Measurements from ENCODE around the gene ABCG1.
"Not testable (repeated sequence)": the region's sequence is repeated elsewhere in the genome, so short reads cannot be mapped to it uniquely, and the experiment has no call there.

The ABCG1 gene

DNA sequence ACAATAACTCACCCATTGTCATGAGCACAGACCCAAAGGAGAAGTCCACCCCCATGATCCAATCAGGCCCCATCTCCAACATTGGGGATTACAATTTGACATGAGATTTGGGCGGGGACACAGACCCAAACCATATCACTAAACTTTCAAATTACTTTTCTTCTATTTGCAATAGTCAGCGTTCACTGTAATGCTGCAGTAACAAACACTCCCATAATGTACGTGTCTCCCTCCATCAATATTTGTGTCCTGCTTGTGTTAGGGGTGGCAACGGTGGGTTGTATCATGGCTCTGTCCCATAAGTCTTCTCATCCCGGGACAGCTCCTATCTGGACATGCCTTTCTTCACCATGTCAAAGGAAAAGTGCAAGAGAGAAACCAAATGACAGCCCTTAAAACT, 70.0 kb downstream of the ABCG1 start:
- in situ Hi-C loops (cut with MboI; ENCODE audit: low sequenced_read_pairs): no loop called here

DNA sequence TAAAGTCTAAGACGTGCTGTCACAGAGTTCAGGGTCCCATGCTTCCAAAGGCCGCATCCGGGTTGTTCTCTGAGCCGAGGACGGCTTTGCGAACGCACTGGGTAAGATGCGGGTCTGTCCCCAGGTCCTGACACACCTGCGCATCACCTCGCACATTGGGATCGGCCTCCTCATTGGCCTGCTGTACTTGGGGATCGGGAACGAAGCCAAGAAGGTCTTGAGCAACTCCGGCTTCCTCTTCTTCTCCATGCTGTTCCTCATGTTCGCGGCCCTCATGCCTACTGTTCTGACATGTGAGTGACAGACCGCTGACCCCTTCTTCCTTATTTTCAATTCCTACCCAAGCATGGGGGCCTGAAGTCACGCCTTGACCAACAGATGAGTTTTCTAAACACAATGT, 71.0 kb downstream of the ABCG1 start:
- in situ Hi-C loops (cut with MboI; ENCODE audit: low sequenced_read_pairs): no loop called here

DNA sequence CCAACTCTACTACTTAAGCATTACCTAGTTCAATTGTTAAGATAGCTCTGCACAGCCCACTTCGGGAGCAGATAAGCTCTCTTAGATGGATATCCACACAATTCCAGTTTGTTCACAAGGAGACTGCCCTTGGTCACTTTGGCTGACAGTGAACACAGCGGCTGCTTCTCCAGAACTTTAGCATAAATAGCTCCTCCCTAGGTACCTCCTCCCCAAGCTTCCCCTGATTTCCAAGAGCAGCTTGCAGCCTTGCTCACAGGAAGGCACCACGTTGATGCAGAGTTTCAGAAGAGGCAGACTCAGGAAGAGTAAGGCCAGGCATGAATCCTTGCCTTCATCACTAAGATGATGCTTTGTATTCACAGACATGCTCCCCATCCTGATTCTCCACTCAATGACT, 71.6 kb downstream of the ABCG1 start:
- in situ Hi-C loops (cut with MboI; ENCODE audit: low sequenced_read_pairs): no loop called here

DNA sequence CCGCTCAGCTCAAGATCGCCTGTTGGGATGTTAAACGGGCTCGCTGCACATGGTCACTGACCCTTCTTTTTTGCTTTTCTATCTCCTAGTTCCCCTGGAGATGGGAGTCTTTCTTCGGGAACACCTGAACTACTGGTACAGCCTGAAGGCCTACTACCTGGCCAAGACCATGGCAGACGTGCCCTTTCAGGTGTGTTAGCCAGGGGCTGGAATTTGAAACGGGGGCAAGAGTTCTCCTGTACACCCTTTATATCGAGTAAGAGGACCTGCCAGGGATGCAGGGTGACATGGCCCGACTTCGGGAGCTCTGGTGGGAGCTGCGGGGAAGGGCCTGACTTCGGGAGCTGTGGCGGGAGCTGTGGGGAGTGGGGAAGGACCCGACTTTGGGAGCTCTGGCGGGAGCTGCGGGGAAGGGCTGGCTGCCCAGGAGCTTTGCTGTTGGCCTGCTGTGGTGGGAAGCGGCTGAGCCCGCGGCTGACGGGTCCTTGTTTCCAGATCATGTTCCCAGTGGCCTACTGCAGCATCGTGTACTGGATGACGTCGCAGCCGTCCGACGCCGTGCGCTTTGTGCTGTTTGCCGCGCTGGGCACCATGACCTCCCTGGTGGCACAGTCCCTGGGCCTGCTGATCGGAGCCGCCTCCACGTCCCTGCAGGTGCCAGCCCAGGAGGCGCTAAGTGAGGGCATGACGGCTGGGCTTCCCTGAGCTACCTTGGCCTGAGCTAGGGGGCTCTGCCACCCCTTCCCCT, 72.2 kb downstream of the ABCG1 start:
- in situ Hi-C loops (cut with MboI; ENCODE audit: low sequenced_read_pairs): no loop called here

DNA sequence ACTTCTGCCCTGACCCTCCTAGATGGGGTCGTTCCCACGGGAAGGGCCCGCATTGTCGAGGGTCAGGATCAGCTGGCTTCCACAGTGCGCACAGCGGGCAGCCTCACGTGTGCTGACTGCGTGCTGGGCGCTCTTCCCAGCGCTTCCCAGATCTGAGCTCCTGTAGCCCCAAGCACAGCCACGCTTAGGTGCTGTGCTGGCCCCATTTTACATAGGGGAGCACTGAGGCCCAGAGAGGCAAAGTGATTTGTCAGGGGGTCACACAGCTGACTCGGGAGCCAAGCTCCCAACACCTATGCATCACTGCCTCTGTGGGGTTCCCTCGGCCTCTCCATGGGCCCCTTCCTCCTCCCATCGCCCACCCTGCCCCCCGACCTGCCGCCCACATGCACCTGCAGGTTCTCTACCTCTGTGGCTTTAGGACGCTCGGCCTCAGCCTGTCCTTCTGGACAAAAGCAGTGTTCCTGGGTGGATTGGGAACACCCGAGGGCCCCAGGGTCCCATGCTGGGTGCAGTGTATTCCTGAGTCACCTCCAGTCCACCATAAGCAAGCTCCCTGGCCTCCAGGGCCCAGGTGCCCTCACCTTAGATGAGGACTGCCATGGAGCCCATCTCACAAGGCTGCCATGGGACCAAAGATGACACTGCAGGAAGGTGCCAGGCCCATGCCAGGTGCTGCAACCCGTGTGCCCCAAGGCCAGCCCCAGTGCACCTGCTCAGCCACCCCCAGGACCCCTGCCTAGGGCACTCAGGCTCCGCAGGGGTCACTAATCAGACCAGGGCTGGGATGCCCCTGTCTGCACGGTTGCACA, 73.0 kb downstream of the ABCG1 start:
- in situ Hi-C loops (cut with MboI; ENCODE audit: low sequenced_read_pairs): no loop called here

DNA sequence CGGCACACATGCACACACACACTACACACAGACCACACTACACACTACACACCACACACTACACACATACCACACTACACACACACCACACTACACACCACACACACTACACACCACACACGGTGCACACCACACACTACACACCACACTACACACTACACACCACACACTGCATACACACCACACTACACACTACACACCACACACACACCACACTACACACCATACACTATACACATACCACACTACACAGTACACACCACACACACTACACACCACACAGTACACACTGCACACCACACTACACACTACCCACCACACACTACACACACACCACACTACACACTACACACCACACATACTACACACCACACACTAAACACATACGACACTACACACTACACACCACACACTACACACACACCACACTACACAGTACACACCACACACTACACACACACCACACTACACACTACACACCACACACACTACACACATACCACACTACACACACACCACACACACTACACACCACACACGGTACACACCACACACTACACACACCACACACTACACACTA, 73.7 kb downstream of the ABCG1 start:
- in situ Hi-C loops (cut with MboI; ENCODE audit: low sequenced_read_pairs): not testable (repeated sequence)

DNA sequence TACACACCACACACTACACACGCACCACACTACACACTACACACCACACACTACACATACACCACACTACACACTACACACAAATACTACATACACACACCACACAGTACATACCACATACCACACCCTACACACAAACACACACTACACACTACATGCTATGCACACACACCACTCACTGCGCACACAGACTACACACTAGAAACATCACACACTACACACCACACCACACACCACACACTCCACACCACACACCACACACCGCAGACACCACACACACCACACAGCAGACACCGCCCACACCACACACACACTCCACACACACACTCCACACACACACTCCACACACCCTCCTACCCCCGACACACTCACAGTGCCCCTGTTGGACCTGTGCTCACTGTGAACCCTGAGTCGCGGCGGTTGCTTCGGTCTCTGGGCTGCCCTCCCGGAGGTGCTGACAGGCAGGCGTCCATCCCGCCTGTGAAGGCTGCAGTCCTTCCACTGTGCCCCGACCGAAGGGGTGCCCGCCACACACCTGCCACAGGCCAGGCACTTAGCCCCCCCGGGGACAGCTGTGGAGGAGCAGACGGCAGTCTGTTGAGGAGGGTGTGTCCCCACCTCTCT, 74.8 kb downstream of the ABCG1 start:
- in situ Hi-C loops (cut with MboI; ENCODE audit: low sequenced_read_pairs): no loop called here

DNA sequence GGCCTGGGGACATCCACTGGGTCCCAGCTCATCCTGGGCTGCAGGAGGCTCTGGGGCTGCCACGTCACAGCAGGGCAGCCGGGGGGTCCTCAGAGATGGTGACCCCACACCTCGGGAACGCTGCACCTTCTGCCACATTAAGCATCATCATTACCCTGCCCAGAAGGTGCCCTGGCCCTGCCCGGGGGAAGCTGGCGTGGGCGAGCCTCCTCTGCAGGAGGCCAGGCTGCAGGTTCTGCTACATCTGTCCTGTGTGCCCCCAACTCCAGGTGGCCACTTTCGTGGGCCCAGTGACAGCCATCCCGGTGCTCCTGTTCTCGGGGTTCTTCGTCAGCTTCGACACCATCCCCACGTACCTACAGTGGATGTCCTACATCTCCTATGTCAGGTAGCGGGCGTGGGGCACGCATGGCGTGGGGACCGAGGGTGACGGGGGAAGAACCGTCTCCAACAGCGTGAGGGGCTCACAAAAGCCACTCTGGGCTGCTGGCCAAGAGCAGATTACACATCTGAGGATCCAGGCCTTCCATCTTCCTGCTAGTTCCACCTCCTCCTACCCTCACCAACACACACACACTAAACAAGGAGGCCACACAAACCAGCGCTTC, 75.4 kb downstream of the ABCG1 start:
- in situ Hi-C loops (cut with MboI; ENCODE audit: low sequenced_read_pairs): no loop called here

DNA sequence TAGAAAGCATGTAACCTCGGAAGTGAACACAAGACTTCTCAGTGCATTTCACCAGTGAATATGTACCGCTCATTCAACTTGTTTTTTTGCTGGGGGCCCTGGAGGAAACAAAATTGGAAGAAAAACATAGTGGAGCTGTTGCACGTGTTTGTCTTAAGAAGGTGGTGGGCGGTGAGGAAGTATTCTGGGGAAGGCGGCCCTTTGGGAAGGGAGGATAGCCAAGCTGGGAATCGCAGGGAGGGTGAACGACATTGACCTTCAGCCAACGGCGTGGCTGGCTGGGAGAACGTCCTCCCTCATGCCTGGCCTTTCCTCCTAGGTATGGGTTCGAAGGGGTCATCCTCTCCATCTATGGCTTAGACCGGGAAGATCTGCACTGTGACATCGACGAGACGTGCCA, 76.9 kb downstream of the ABCG1 start:
- in situ Hi-C loops (cut with MboI; ENCODE audit: low sequenced_read_pairs): no loop called here

DNA sequence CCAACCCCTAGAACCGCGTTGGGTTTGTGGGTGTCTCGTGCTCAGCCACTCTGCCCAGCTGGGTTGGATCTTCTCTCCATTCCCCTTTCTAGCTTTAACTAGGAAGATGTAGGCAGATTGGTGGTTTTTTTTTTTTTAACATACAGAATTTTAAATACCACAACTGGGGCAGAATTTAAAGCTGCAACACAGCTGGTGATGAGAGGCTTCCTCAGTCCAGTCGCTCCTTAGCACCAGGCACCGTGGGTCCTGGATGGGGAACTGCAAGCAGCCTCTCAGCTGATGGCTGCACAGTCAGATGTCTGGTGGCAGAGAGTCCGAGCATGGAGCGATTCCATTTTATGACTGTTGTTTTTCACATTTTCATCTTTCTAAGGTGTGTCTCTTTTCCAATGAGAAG, 77.6 kb downstream of the ABCG1 start:
- in situ Hi-C loops (cut with MboI; ENCODE audit: low sequenced_read_pairs): no loop called here

DNA sequence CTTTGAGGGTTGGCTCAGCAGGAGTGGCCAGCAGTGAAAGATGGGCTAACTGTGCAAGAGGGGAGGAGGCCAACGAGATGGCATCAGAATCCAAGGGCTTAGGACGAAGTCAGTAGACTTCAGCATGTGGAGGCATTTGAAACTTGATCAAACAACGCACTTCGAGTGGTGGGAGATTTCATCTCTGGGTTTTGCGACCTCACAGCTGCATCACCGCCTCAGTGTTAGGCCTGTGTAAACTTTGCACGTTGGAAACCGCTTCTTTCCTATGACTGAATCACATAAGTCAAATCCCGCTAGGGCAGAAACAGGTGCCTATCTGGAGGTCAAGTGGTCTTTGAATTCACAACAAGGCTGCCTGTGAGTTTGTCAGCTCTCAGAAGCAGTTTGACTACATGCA, 78.4 kb downstream of the ABCG1 start:
- in situ Hi-C loops (cut with MboI; ENCODE audit: low sequenced_read_pairs): no loop called here

DNA sequence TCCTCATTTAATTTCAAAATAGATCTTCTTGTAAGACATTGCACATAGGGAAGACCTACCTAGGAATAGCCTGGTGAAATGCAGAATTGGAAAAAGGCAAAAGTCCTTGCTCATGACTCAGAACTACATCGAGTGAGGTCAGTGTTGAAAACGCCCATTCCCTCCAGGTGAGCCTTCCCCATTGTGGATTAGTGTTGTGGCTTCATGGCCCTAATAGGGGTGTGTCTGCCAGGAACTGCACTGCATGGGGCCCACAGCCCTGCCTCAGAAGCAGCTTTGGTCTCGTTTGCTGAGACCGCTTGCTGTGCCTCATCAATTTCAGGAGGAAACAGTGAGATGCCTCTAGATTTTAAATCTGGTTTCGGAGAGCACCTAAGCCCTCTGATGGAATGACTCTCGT, 79.3 kb downstream of the ABCG1 start:
- in situ Hi-C loops (cut with MboI; ENCODE audit: low sequenced_read_pairs): no loop called here

DNA sequence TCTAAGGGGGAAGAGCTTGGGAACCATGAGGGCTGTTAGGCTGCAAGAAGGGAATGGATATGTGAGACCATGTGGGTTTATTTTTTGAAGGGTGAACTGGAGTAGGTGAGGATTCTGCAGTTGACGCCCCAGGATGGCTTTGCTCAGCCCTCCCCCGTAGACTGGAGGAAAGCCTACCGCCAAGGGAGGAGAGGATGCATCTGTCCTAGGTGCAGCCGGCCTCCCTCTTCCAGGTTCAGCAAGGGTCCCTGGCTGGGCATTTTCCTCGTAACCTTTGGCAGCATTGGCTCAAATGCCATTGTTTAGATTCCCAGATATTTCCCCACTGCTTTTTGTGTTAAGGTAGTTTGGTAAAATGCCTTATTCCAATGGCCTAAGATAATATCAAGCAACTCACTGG, 79.7 kb downstream of the ABCG1 start:
- in situ Hi-C loops (cut with MboI; ENCODE audit: low sequenced_read_pairs): no loop called here

DNA sequence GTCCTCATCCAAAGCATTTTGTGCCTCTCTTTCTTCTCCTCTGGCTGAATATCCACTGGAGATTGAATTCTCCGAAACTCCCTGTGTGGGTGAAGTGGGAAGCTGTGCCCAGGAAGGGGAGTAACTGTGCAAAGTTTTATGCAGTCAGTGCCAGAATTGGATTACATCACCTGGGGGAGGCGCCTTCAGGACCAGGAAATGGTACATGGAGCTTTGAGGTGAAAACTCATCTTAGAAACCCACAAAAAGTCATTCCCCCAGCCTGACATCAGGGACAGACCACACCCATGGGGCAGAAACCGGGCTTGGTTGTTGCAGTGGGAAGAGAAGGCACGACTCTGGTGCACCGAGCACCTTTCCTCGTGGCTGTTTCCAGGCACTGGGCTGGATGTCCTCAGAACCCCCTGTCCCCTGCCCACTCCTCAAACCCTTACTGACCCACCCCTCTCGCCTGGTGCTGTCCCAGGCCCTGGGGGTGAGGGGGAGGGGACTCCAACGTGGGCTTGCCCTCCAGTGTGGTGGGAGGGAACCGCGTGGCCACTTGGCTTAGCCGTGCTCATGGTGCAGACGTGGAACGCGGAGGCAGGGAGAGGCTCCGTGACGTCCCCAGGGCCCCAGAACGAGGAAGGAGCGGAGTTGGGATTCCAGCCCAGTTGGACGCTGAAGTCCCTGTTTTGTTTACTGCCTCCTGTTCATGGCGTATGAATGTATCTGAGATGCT, 80.5 kb downstream of the ABCG1 start:
- in situ Hi-C loops (cut with MboI; ENCODE audit: low sequenced_read_pairs): no loop called here

DNA sequence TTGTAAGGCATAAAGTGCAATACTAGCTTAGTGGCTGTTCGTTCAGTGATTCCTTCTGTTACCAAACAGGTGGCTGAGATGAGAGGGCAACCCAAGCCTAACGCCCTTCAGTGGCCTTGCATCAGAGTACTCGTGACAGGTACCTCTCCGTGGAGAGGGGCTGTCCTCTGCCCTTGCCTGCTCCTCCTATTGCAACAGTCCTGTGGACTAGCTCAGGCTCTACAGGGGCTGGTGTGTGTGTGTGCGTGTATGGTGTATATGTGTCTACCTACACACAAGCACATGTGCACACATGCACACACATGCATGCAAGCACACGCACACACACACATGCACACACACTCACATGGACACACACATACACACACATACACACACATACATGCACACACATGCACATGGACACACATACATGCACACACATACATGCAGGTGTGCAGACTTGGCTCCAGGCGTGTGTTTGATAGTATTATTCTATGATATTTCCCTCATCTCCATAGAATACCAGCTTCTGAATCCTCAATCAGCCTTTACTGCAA, 81.2 kb downstream of the ABCG1 start:
- in situ Hi-C loops (cut with MboI; ENCODE audit: low sequenced_read_pairs): no loop called here

DNA sequence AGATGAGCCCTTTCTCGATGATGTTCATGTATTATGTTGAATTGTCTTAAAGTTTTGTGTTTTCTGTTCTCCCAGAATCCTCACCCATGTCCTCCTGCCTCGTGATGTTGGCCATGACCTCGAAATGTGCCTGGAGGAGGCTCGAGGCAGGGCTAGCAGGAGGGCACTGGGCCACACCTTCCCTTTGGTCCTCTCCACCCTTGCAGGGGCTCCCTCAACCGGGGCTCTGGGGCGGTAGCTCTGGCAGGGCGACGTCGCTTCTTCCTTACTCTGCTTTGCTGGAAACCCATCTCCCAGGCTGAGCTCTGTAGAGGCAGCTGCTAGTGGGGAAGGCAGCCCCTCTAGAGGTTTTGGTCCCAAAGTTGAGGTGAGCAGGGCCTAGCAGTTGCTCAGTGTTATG, 82.0 kb downstream of the ABCG1 start:
- in situ Hi-C loops (cut with MboI; ENCODE audit: low sequenced_read_pairs): no loop called here

DNA sequence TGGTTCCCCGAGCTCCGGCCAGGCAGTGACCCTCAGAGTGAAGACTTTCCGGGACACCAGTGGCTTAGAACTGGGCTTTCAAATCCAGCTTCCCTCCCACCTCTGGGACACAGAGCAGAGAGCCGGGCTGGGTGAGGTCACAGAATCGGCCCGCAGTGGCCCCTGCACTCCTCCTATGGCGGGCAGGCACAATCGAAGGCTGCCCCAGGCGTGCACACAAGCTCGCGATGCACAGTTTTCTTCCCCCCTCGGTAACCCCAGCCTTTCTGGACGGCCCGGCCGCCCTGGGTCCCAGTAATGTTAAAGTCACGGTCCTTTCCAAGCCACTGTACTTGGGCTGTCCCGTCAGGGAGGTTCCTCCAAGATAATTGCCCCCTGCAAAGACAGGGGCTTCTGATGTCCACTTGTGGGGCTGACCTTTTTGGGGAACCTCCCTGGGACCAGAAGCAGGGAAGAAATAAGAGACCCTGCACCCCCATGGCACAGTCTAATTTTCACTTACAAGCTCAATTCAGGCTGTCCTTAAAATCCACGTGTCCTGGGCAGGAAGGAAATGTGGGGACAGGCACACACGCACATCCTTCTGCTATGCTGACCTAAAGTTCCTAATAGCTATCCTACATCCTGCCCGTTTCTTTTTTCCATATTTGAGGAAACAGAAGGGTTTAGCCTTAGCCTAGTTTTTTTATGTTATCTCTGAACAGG, 82.6 kb downstream of the ABCG1 start:
- in situ Hi-C loops (cut with MboI; ENCODE audit: low sequenced_read_pairs): no loop called here

DNA sequence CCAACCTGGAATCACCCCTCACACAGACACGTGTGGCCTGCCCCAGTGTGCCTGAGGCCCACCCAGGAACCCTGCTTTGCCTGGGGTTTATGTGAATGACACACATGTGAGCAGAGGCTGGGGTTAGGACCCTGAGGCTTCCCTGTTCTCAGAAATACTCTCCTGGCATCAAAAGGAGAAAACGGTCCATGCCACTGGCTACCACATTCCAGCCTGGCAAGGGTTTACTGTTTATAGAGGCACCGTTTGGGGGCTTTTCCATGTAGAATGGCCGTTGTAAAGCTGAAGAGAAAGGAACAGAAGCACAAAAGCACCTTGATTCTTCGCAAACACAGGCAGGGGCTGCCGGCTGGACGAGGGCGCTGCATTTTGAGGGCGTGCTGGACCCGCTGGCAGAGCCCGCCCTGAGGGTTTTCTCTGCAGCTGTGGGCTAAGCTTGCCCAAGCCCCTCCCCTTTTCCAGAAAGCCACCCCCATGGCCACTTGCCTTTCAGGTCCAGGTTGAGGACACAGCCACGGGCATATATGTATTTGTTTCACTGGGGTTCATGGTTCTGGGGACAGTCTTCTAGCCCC, 83.2 kb downstream of the ABCG1 start:
- in situ Hi-C loops (cut with MboI; ENCODE audit: low sequenced_read_pairs): no loop called here

DNA sequence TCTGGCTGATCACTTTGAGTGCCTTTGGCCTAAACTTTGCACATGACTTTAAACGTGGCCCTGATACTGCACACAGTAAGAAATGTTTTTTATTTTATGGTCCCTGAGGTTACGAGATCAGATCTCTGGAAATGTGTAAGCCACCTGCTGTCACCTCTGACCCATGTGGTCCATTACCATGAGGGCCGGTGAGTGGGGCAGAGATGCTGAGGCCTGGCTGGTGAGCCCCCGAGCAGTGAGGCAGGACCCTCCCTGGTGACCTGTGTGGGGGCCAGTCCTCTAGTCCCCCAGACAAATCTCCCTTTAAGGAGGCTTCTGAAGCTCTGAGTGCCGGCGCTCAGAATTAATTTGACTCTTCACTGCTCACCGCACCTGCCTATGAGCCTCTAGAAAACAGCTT, 83.9 kb downstream of the ABCG1 start:
- in situ Hi-C loops (cut with MboI; ENCODE audit: low sequenced_read_pairs): no loop called here
